Bronchial epithelial cell (primary cell): ENCODE measurements around the gene SHROOM3. TPM values are rescaled to one million over a fixed set of nuclear protein-coding genes. Genes with fewer than 3 reads are reported as not detected.
"Not testable (repeated sequence)": the region's sequence is repeated elsewhere in the genome, so short reads cannot be mapped to it uniquely, and the experiment has no call there.

Source experiments
- DNase-seq: peaks from one replicate; pipeline ENCODE4 v3.0.0-alpha.2; 2010; ENCODE audit warnings: low read depth
- FAIRE-seq: peaks from 2 replicates; lab custom pipeline; 2011; peaks lifted over from hg19 to GRCh38; lab: Jason Lieb, UNC
- H3K27me3 ChIP-seq: 2 replicates; pipeline ENCODE4 v1.5.1; 2011; ENCODE audit warnings: low read length; ENCODE audit not compliant: control insufficient read depth, insufficient read depth
- H3K36me3 ChIP-seq: 2 replicates; pipeline ENCODE4 v1.5.1; 2011; ENCODE audit warnings: low read length; ENCODE audit not compliant: control insufficient read depth, insufficient read depth
- H3K4me3 ChIP-seq: 2 replicates; pipeline ENCODE4 v1.5.1; 2011; ENCODE audit warnings: mild to moderate bottlenecking, low read depth, low read length, control low read depth
- total RNA-seq: library from RNA; depleted of rRNA; stranded (reverse); fragments of >200 nt; gene quantifications from 2 replicates; pipeline ENCODE4 v1.2.1, GENCODE V29; 2014
- TF ChIP-seq, protein P1 (sequence below): IDR thresholded peaks from 2 replicates; pipeline ENCODE4 v1.5.1; 2011; ENCODE audit warnings: mild to moderate bottlenecking, moderate library complexity, low read length, control low read depth, inconsistent platforms; ENCODE audit not compliant: insufficient read depth, severe bottlenecking

Gene SHROOM3
- total RNA-seq, 1 donor from 2014 or later = 6.3 TPM

DNA sequence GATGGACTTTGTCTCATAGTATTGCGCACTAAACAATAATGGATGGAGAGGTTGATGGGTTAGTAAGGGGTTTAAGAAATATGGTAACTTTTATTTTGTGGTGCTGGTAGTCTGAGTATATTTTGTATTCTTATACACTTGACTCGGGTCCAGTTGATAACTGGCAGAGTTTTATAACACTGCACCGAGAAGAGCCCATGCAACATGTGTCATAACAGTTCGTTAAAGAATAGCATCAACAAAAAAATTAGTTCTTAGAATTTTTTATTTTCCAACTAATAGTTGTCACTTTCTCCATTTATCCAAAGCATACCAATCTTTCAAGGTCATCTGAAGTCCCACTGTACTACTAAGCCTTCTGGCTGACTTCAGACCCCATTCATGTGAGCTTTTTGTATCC, 287.8 kb downstream of the SHROOM3 start:
- H3K27me3 ChIP-seq = no peaks in the 10 kb centered on the region
- no peak for FAIRE-seq
- H3K36me3 ChIP-seq = no peaks in the 10 kb centered on the region
- H3K4me3 ChIP-seq = no peak overlapping the region
- TF ChIP-seq, protein P1, sequence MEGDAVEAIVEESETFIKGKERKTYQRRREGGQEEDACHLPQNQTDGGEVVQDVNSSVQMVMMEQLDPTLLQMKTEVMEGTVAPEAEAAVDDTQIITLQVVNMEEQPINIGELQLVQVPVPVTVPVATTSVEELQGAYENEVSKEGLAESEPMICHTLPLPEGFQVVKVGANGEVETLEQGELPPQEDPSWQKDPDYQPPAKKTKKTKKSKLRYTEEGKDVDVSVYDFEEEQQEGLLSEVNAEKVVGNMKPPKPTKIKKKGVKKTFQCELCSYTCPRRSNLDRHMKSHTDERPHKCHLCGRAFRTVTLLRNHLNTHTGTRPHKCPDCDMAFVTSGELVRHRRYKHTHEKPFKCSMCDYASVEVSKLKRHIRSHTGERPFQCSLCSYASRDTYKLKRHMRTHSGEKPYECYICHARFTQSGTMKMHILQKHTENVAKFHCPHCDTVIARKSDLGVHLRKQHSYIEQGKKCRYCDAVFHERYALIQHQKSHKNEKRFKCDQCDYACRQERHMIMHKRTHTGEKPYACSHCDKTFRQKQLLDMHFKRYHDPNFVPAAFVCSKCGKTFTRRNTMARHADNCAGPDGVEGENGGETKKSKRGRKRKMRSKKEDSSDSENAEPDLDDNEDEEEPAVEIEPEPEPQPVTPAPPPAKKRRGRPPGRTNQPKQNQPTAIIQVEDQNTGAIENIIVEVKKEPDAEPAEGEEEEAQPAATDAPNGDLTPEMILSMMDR = no peak
- DNase-seq = no peak

DNA sequence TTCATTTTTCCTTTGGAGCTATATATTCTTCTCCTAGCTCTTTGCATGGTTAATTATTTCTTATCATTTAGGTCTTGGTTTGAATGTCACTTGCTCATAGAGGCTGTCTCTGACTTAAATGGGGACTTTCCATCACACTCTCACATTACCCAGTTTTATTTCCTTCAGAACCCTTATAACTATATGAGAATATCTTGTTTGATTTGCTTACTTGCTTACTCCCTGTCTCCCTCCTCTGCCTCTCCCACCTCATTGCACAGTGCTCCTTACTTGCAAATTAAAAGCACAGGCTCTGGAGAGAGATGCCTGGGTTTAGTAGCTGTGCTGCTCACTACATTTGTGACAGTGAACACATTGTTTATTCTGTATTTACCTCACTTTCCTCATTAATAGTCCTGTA, 288.3 kb downstream of the SHROOM3 start:
- Histone ChIP-seq H3K36me3 (no peaks in the 10 kb centered on the region), H3K27me3 (no peaks in the 10 kb centered on the region), H3K4me3 (no peak overlapping the region)
- TF ChIP-seq, protein P1 = no peak
- DNase-seq = no peak
- FAIRE-seq = no peak

DNA sequence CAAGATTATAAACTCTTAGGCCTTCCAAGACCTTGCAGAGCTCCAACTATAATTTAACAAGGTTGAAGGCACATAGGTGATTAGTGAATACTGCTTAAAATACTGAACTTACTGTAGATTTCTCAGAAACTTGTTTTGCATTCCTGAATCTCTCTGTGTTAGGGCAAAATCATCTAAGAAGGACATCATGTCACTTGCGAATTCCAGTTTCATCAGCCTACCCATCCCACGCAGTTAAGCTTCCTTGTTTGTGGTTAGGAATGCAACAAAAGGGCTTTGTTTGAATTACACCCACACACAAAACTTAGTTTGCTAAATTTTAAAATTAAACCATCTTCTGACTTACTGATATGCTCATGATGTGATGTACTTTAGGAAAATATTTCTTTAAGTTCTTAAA, 288.9 kb downstream of the SHROOM3 start:
- H3K4me3 ChIP-seq = no peak overlapping the region
- TF ChIP-seq, protein P1 = no peak

GRCh38 chr4:76725039-76725438, 290.0 kb downstream of the SHROOM3 start:
- Histone ChIP-seq H3K36me3 (no peaks in the 10 kb centered on the region), H3K27me3 (no peaks in the 10 kb centered on the region), H3K4me3 (no peak overlapping the region)
- DNase-seq (no peak), FAIRE-seq (no peak)
- TF ChIP-seq, protein P1 = no peak

More for the DNA sequence above, 288.9 kb downstream of the SHROOM3 start:
- H3K27me3 ChIP-seq = no peaks in the 10 kb centered on the region
- DNase-seq (peak; percentile 77), FAIRE-seq (no peak)
- no peaks in the 10 kb centered on the region for H3K36me3 ChIP-seq

- no peak for FAIRE-seq
- H3K27me3 ChIP-seq = no peaks in the 10 kb centered on the region
- no peaks in the 10 kb centered on the region for H3K36me3 ChIP-seq
- no peak for DNase-seq
- no peak overlapping the region for H3K4me3 ChIP-seq
- TF ChIP-seq, protein P1 = no peak
Observed at GRCh38 chr4:76726176-76726575, 291.1 kb downstream of the SHROOM3 start.

DNA sequence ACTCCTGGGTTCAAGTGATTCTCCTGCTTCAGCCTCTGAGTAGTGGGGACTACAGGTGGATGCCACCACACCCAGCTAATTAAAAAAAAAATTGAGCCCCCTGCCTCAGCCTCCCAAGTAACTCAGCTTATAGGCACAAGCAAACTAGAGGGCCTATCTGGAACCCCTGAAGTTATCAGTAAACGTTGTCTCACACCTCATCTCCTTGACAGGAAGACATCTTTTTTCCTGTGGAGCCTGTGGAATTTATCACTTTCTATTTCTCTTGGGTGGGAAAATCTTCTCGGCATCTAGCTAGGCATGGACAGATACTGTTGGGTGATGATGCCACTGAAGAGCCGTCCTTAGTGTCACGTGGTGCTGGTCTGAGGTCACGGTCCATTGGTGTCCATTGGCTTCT, 291.6 kb downstream of the SHROOM3 start:
- DNase-seq = no peak
- TF ChIP-seq, protein P1 = no peak
- no peaks in the 10 kb centered on the region for H3K36me3 ChIP-seq
- no peak overlapping the region for H3K4me3 ChIP-seq
- FAIRE-seq = no peak
- H3K27me3 ChIP-seq = no peaks in the 10 kb centered on the region

DNA sequence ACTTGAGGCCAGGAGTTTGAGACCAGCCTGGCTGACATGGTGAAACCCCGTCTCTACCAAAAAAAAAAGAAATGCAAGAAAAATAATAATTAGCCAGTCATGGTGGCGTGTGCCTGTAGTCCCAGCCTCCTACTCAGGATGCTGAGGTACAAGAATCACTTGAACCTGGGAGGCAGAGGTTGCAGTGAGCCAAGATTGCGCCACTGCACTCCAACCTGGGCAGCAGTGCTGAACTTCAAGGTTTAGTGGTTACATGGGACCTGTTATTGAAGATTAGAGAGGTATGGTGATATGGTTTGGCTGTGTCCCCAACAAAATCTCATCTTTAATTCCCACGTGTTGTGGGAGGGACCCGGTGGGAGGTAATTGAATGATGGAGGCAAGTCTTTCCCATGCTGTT, 292.9 kb downstream of the SHROOM3 start:
- not testable (repeated sequence) for DNase-seq, H3K36me3 ChIP-seq, H3K27me3 ChIP-seq, H3K4me3 ChIP-seq, FAIRE-seq
